NCI-H1417 treated with DMSO at 0.1 percent for 48 hours (cell line): ENCODE data around the gene TRIO.

Experiments used
- DNase-seq: peaks from one replicate; lab custom pipeline; 2025; lab: John Stamatoyannopoulos, UW

The TRIO gene

GRCh38 chr5:14438195-14438606 lies 295.1 kb downstream of the TRIO start:
- DNase-seq: no peak

GRCh38 chr5:14439087-14439871 lies 296.1 kb downstream of the TRIO start:
- DNase-seq: no peak

GRCh38 chr5:14440223-14440581 lies 297.1 kb downstream of the TRIO start:
- DNase-seq: no peak

GRCh38 chr5:14440582-14441431 lies 297.7 kb downstream of the TRIO start:
- DNase-seq: peak; percentile 52

- no peak for DNase-seq
Observed at GRCh38 chr5:14441641-14442040, 298.5 kb downstream of the TRIO start.

GRCh38 chr5:14442536-14442935 lies 299.4 kb downstream of the TRIO start:
- DNase-seq: no peak

GRCh38 chr5:14443671-14444093 lies 300.5 kb downstream of the TRIO start:
- DNase-seq: no peak

GRCh38 chr5:14444161-14444560 lies 301.0 kb downstream of the TRIO start:
- no peak for DNase-seq

- DNase-seq: no peak
Observed at GRCh38 chr5:14445013-14445412, 301.9 kb downstream of the TRIO start.

- DNase-seq: no peak
Observed at GRCh38 chr5:14445576-14446290, 302.6 kb downstream of the TRIO start.

GRCh38 chr5:14447958-14448911 lies 305.1 kb downstream of the TRIO start:
- no peak for DNase-seq

GRCh38 chr5:14449052-14449661 lies 306.0 kb downstream of the TRIO start:
- DNase-seq: no peak

GRCh38 chr5:14450018-14450524 lies 306.9 kb downstream of the TRIO start:
- no peak for DNase-seq

GRCh38 chr5:14450742-14451141 lies 307.6 kb downstream of the TRIO start:
- no peak for DNase-seq

- no peak for DNase-seq
Observed at GRCh38 chr5:14451871-14452270, 308.7 kb downstream of the TRIO start.

- DNase-seq: no peak
Observed at GRCh38 chr5:14452685-14453454, 309.7 kb downstream of the TRIO start.

GRCh38 chr5:14453481-14453880 lies 310.3 kb downstream of the TRIO start:
- no peak for DNase-seq

- no peak for DNase-seq
Observed at GRCh38 chr5:14455814-14456321, 312.7 kb downstream of the TRIO start.

- peak; percentile 19 for DNase-seq
Observed at GRCh38 chr5:14457476-14457875, 314.3 kb downstream of the TRIO start.

- no peak for DNase-seq
Observed at GRCh38 chr5:14458414-14458813, 315.3 kb downstream of the TRIO start.
